IMR-90 (cell line): ENCODE data around the gene COQ4. TPM values are rescaled to one million over a fixed set of nuclear protein-coding genes. Genes with fewer than 3 reads are reported as not detected.

ENCODE experiments used
- ATAC-seq: fragments of 200-7000 bp; cut with Tn5 transposase; 2 replicates; pipeline ENCODE4 v1.9.1; 2020; ENCODE audit warnings: low read depth, mild to moderate bottlenecking, moderate library complexity
- BruUV-seq: library from RNA; stranded (reverse); fragments of 400-500 nt; replicated peaks from 2 replicates; lab custom pipeline; 2021; lab: Mats Ljungman, UMichigan
- CTCF ChIA-PET: fragments of 300-600 bp; formaldehyde crosslinking; extraction: SDS; loops from one replicate; lab custom pipeline; 2021; ENCODE audit warnings: antibody characterized with exemption; lab: Yijun Ruan, JAX
- POLR2A ChIA-PET: fragments of 300-600 bp; sonication (Branson Sonifier 250); formaldehyde crosslinking; loops from one replicate; lab custom pipeline; 2022; ENCODE audit warnings: antibody characterized with exemption; ENCODE audit not compliant: unreplicated experiment; lab: Charles Lee
- DNase-seq: peaks from one replicate; pipeline ENCODE4 v3.0.0; 2013
- H2AFZ ChIP-seq: replicated peaks from 2 replicates; pipeline ENCODE3; 2013; ENCODE audit warnings: low read length, mild to moderate bottlenecking; ENCODE audit not compliant: poor library complexity
- H2AK5ac ChIP-seq: 2 replicates; pipeline ENCODE4 v1.6.1; 2013; ENCODE audit warnings: low read depth, low read length, inconsistent platforms
- H2AK9ac ChIP-seq: replicated peaks from 2 replicates; pipeline ENCODE3; 2013; ENCODE audit warnings: mild to moderate bottlenecking, low read depth, low read length, moderate library complexity; ENCODE audit not compliant: poor library complexity
- H2BK120ac ChIP-seq: 2 replicates; pipeline ENCODE4 v1.6.1; 2013; ENCODE audit warnings: low read depth, low read length, inconsistent platforms
- H2BK15ac ChIP-seq: 3 replicates; pipeline ENCODE4 v1.6.1; 2013; ENCODE audit warnings: low read depth, low read length, inconsistent platforms
- H2BK20ac ChIP-seq: 2 replicates; pipeline ENCODE4 v1.6.1; 2013; ENCODE audit warnings: low read depth, mild to moderate bottlenecking, inconsistent platforms, low read length, moderate library complexity
- H2BK5ac ChIP-seq: 2 replicates; pipeline ENCODE4 v1.6.1; 2013; ENCODE audit warnings: mild to moderate bottlenecking, low read depth, low read length, inconsistent platforms; ENCODE audit not compliant: poor library complexity, severe bottlenecking
- H3K14ac ChIP-seq: replicated peaks from 2 replicates; pipeline ENCODE4 v1.6.1; 2013; ENCODE audit warnings: low read depth, low read length, inconsistent platforms
- H3K18ac ChIP-seq: 2 replicates; pipeline ENCODE4 v1.6.1; 2013; ENCODE audit warnings: low read depth, low read length, control low read depth
- H3K23ac ChIP-seq: 2 replicates; pipeline ENCODE4 v1.6.1; 2013; ENCODE audit warnings: low read depth, low read length, inconsistent platforms
- H3K27ac ChIP-seq: 2 replicates; pipeline ENCODE4 v1.5.1; 2013; ENCODE audit warnings: mild to moderate bottlenecking, control low read depth, low read length; ENCODE audit not compliant: insufficient read depth
- H3K27me3 ChIP-seq: 2 replicates; pipeline ENCODE4 v1.6.1; 2013; ENCODE audit warnings: low read length; ENCODE audit not compliant: control insufficient read depth, insufficient read depth
- H3K36me3 ChIP-seq: 2 replicates; pipeline ENCODE4 v1.6.1; 2013; ENCODE audit warnings: low read length, mixed read lengths; ENCODE audit not compliant: control insufficient read depth, insufficient read depth
- H3K4ac ChIP-seq: 2 replicates; pipeline ENCODE4 v1.6.1; 2013; ENCODE audit warnings: low read depth, low read length, inconsistent platforms
- H3K4me1 ChIP-seq: 2 replicates; pipeline ENCODE4 v1.6.1; 2013; ENCODE audit warnings: low read length, mixed read lengths; ENCODE audit not compliant: control insufficient read depth, insufficient read depth
- H3K4me2 ChIP-seq: 2 replicates; pipeline ENCODE4 v1.6.1; 2013; ENCODE audit warnings: low read depth, mild to moderate bottlenecking, control low read depth, low read length, moderate library complexity
- H3K4me3 ChIP-seq: 2 replicates; pipeline ENCODE4 v1.5.1; 2013; ENCODE audit warnings: low read depth, mild to moderate bottlenecking, control low read depth, low read length, moderate library complexity; ENCODE audit not compliant: insufficient read depth
- H3K56ac ChIP-seq: 2 replicates; pipeline ENCODE4 v1.6.1; 2013; ENCODE audit warnings: low read length, inconsistent platforms; ENCODE audit not compliant: insufficient read depth; ENCODE audit errors: extremely low read depth
- H3K79me1 ChIP-seq, 2 experiments: 2 replicates each; pipeline ENCODE4 v1.6.1; 2013; ENCODE audit warnings: low read length in 2 of 2, inconsistent platforms in 1 of 2, low read depth in 1 of 2
- H3K9ac ChIP-seq: 2 replicates; pipeline ENCODE4 v1.6.1; 2013; ENCODE audit warnings: low read depth, low read length, control low read depth
- H3K9me1 ChIP-seq: 2 replicates; pipeline ENCODE4 v1.6.1; 2013; ENCODE audit warnings: low read length, inconsistent platforms; ENCODE audit not compliant: insufficient read depth
- H3K9me3 ChIP-seq: 2 replicates; pipeline ENCODE4 v1.6.1; 2013; ENCODE audit warnings: low read length; ENCODE audit not compliant: control insufficient read depth, insufficient read depth
- H4K20me1 ChIP-seq: 2 replicates; pipeline ENCODE4 v1.6.1; 2013; ENCODE audit warnings: low read length, inconsistent platforms; ENCODE audit not compliant: insufficient read depth
- H4K5ac ChIP-seq: 2 replicates; pipeline ENCODE4 v1.6.1; 2013; ENCODE audit warnings: mild to moderate bottlenecking, low read depth, low read length, control low read depth
- H4K8ac ChIP-seq, 2 experiments: 2 replicates each; pipeline ENCODE4 v1.6.1; 2013; ENCODE audit warnings: low read depth in 2 of 2, low read length in 2 of 2, control low read depth in 1 of 2, inconsistent platforms in 1 of 2
- H4K91ac ChIP-seq: 2 replicates; pipeline ENCODE4 v1.6.1; 2013; ENCODE audit warnings: low read depth, low read length, inconsistent platforms; ENCODE audit not compliant: insufficient read depth
- BHLHE40 ChIP-seq: fragments of 150-350 bp; IDR thresholded peaks from 2 replicates; pipeline ENCODE4 v1.6.1; 2016; ENCODE audit warnings: mild to moderate bottlenecking, low read depth, low read length
- CTCF ChIP-seq: conservative IDR thresholded peaks from 2 replicates; pipeline ENCODE4 v1.5.1; 2012; ENCODE audit warnings: mild to moderate bottlenecking, low read depth, low read length, improper control_type of control experiment
- MAFK ChIP-seq: IDR thresholded peaks from 2 replicates; pipeline ENCODE4 v1.6.1; 2012; ENCODE audit warnings: low read depth, low read length, improper control_type of control experiment
- MXI1 ChIP-seq: IDR thresholded peaks from 2 replicates; pipeline ENCODE4 v1.6.1; 2012; ENCODE audit warnings: low read depth, mild to moderate bottlenecking, low read length, moderate library complexity, borderline replicate concordance
- RAD21 ChIP-seq: IDR thresholded peaks from 2 replicates; pipeline ENCODE4 v1.6.1; 2012; ENCODE audit warnings: low read length, improper control_type of control experiment
- RCOR1 ChIP-seq: IDR thresholded peaks from 2 replicates; pipeline ENCODE4 v1.6.1; 2012; ENCODE audit warnings: mild to moderate bottlenecking, low read length, improper control_type of control experiment; ENCODE audit not compliant: insufficient replicate concordance
- WGBS, 2 experiments: methylation state at CpG; one replicate each; pipeline versions ENCODE4 v1.1.5 to v1.1.7; 2013; ENCODE audit warnings: missing lambda C conversion rate in 2 of 2; ENCODE audit not compliant: insufficient read length in 1 of 2; ENCODE audit errors: extremely low coverage in 2 of 2; 5-methylcytosine and 5-hydroxymethylcytosine counted together
- dilution Hi-C: fragments of 300-500 bp; cut with HindIII; formaldehyde crosslinking; loops from one replicate; pipeline ENCODE4 v1.14.3; 2018; ENCODE audit warnings: low sequenced_read_pairs; ENCODE audit not compliant: unreplicated experiment
- in situ Hi-C: fragments of 300-500 bp; cut with MboI; formaldehyde crosslinking; loops from 3 replicates; pipeline ENCODE4 v1.14.3; 2019; ENCODE audit warnings: low sequenced_read_pairs, inconsistent platforms, mixed read lengths
- intact Hi-C: fragments of 100-400 bp; cut with micrococcal nuclease; formaldehyde crosslinking; loops from 2 replicates; pipeline ENCODE4 v1.10.0; 2022
- polyA plus RNA-seq, 3 experiments: library from polyadenylated mRNA; depleted of rRNA; stranded (reverse); fragments of >200 nt; gene quantifications; 2 replicates each; pipeline ENCODE4 v1.2.3, GENCODE V29; 2012; ENCODE audit warnings: low replicate concordance in 1 of 3
- total RNA-seq: library from RNA; depleted of rRNA; stranded (reverse); fragments of >200 nt; gene quantifications from 2 replicates; pipeline ENCODE4 v1.2.3, GENCODE V29; 2012
- TF ChIP-seq, protein P1 (sequence below): fragments of 150-350 bp; IDR thresholded peaks from 2 replicates; pipeline ENCODE4 v1.6.1; 2016; ENCODE audit warnings: low read depth, mild to moderate bottlenecking, low read length, moderate library complexity, borderline replicate concordance
- TF ChIP-seq, protein P2 (sequence below): fragments of 150-350 bp; IDR thresholded peaks from 2 replicates; pipeline ENCODE4 v1.6.1; 2017; ENCODE audit warnings: mild to moderate bottlenecking, antibody characterized with exemption, low read length, low read depth

COQ4 gene
- total and polyA plus RNA-seq, 2 of the 4 experiments (the other 2 are of a cell fraction), result 20.1 to 41.4 TPM

DNA sequence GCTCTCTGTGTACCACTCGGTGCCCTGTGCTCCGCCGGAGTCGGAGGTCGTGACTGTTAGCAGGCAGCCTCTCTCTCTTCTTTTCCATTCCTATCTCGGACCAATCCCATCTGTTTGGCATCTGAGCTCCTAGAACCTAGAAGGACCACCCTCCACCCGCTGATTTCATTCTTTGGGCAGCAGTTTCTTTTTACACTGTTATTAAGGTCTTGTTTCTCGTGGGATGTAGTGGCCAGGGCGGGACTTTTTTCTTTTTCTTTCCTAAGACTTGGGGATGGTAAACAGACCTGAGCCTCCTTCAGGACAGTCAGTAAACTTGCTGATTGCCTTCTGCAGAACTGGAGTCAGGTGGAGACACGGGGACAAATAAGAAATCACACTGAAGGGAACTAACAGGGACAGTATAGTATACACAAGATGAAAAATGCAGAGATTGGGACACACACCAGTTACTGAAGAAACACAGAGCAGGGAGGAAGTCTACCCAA is 49.0 kb downstream of the COQ4 start (continued):
- TF ChIP-seq RAD21, result no peak

DNA sequence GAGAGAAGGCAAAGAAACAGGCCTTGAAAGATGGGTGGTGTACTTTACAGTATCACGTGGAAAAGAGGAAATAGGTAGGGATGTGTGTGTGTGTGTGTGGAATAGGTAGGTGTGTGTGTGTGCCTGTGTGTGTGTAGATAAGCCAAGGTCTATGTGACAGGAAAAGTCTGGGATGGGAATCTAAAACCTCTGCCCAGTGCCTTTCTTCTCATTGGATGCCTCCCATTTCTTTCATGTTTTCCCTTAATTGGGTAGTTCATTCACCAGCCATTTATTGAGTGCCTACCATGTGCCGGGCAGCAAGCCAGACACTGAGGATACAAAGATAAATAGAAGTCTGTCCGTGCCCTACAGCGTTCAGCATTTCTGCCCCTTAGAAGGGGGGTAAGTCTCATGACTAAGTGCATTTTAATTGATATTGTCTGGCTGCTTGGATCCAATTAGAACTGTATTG is 49.6 kb downstream of the COQ4 start:
- peak overlapping the region; percentile 41 for H3K14ac ChIP-seq
- in situ Hi-C loops, result no loop called here
- H2BK5ac ChIP-seq, result peak overlapping the region; percentile 87
- no peak overlapping the region for H2BK120ac ChIP-seq
- WGBS, 2 experiments, result no CpG with 5 or more reads among the region's 4 CpGs
- no peak overlapping the region for H2BK20ac ChIP-seq
- peak overlapping the region; percentile 96 for H3K4me2 ChIP-seq
- 0 out of 2 replicates have a peak, but pooled peaks cover 4% of the 10 kb centered on the region for H4K20me1 ChIP-seq
- H3K36me3 ChIP-seq, result peaks cover 2% of the 10 kb centered on the region; the same call in 1 of the 2 replicates
- H2AK5ac ChIP-seq, result peak overlapping the region; percentile 88; the same call in 1 of the 2 replicates
- peak overlapping the region; percentile 90 for H4K91ac ChIP-seq
- peak overlapping the region; percentile 77 for H3K4me3 ChIP-seq
- H3K23ac ChIP-seq, result peak overlapping the region; percentile 89
- H3K4me1 ChIP-seq, result peaks cover 14% of the 10 kb centered on the region
- H3K27ac ChIP-seq, result peak overlapping the region; percentile 90
- H3K9me1 ChIP-seq, result peaks cover 12% of the 10 kb centered on the region
- ATAC-seq (no peak), DNase-seq (no peak)
- peak overlapping the region; percentile 95 to 98 for H4K8ac ChIP-seq
- H3K56ac ChIP-seq, result peak overlapping the region; percentile 92; the same call in 1 of the 2 replicates
- no peak overlapping the region for H2AFZ ChIP-seq
- peak overlapping the region; percentile 94 for H3K9ac ChIP-seq
- H3K27me3 ChIP-seq, result no peaks in the 10 kb centered on the region
- dilution Hi-C loops, result no loop called here
- H2BK15ac ChIP-seq, result no peak overlapping the region; the same call in 2 of the 3 replicates
- H3K9me3 ChIP-seq, result no peaks in the 10 kb centered on the region
- peaks cover 28 to 76% of the 10 kb centered on the region in 2 experiments for H3K79me1 ChIP-seq
- no peak overlapping the region for H3K18ac ChIP-seq
- peak overlapping the region; percentile 88 for H3K4ac ChIP-seq
- intact Hi-C loops, result no loop called here
- no TSS peak for BruUV-seq
- no peak for TF ChIP-seq RCOR1
- TF ChIP-seq BHLHE40, result no peak
- TF ChIP-seq, protein P1, sequence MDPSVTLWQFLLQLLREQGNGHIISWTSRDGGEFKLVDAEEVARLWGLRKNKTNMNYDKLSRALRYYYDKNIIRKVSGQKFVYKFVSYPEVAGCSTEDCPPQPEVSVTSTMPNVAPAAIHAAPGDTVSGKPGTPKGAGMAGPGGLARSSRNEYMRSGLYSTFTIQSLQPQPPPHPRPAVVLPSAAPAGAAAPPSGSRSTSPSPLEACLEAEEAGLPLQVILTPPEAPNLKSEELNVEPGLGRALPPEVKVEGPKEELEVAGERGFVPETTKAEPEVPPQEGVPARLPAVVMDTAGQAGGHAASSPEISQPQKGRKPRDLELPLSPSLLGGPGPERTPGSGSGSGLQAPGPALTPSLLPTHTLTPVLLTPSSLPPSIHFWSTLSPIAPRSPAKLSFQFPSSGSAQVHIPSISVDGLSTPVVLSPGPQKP, result no peak
- no peak for TF ChIP-seq MAFK
- TF ChIP-seq MXI1, result no peak
- TF ChIP-seq CTCF, result no peak
- TF ChIP-seq, protein P2, sequence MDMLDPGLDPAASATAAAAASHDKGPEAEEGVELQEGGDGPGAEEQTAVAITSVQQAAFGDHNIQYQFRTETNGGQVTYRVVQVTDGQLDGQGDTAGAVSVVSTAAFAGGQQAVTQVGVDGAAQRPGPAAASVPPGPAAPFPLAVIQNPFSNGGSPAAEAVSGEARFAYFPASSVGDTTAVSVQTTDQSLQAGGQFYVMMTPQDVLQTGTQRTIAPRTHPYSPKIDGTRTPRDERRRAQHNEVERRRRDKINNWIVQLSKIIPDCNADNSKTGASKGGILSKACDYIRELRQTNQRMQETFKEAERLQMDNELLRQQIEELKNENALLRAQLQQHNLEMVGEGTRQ, result no peak
- H4K5ac ChIP-seq, result peak overlapping the region; percentile 92; the same call in 1 of the 2 replicates
- peak overlapping the region; percentile 75 for H2AK9ac ChIP-seq
- ChIA-PET POLR2A (no interaction called here), CTCF (interaction anchor here (0.7 to 1.7 kb wide), 2 partner anchors 10 to 191 kb away, joined by 3 to 4 read pairs; no protein-coding TSS in a partner anchor)
